Measurements from ENCODE around the gene MORN1.
"Not testable (repeated sequence)": the region's sequence is repeated elsewhere in the genome, so short reads cannot be mapped to it uniquely, and the experiment has no call there.

Gene MORN1

DNA sequence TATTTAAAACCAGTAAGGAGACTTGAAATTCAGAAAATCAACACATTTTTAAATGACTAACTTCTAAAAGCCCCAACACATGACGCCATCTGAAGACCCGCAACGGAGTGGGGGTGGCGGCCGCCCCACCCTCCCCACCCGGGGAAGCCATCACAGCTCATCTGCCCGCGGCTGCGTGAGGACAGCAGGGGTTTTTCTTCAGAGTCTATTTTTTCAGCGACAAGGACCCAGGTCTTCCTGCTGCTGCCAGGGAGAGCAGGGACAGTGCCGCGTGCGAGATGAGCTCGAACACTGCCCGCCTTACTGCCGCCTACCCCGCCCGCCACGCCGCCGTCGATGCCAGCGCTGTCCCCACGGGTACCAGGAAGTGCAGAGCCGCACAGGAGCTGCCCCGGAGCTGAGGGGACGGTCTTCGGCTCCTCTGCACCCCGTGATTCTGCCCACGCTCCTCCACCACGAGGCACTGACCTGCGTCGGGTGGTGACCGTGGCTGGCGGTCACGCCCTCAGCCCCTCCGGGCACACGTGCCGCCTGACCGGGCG, 84.2 kb downstream of the MORN1 start:
- no peak for DNase-seq (ENCODE audit: low read depth in 2 of 2)

DNA sequence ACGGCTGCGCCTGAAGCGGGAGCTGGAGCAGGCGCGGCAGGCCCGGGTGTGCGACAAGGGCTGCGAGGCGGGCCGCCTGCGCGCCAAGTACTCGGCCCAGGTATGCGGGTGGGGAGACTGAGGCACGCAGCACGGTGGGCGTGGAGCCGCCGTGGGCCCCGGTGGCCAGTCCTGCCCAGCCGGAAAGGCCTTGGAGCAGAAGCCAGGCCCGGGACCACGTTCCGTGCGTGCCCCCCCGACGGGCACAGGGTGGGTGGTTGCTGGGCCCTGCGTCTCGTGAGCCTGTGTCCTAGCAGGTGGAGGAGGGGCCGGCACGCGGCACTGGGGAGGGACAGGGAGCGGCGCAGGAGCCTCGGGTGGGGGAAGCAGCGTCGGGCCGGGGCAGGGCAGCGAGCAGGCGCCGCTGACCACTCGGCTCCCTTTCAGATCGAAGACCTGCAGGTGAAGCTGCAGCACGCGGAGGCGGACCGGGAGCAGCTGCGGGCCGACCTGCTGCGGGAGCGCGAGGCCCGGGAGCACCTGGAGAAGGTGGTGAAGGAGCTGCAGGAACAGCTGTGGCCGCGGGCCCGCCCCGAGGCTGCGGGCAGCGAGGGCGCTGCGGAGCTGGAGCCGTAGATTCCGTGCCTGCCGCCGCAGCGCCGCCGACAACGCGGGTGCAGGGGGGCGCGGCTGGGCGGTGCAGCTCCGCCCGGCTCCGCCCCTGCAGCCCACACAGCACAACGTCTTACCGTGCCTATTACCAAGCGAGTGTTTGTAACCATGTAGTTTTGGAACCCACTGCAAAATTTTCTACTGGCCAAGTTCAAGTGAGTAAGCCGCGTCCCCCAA, 85.0 kb downstream of the MORN1 start:
- no peak for DNase-seq (ENCODE audit: low read depth in 2 of 2)

DNA sequence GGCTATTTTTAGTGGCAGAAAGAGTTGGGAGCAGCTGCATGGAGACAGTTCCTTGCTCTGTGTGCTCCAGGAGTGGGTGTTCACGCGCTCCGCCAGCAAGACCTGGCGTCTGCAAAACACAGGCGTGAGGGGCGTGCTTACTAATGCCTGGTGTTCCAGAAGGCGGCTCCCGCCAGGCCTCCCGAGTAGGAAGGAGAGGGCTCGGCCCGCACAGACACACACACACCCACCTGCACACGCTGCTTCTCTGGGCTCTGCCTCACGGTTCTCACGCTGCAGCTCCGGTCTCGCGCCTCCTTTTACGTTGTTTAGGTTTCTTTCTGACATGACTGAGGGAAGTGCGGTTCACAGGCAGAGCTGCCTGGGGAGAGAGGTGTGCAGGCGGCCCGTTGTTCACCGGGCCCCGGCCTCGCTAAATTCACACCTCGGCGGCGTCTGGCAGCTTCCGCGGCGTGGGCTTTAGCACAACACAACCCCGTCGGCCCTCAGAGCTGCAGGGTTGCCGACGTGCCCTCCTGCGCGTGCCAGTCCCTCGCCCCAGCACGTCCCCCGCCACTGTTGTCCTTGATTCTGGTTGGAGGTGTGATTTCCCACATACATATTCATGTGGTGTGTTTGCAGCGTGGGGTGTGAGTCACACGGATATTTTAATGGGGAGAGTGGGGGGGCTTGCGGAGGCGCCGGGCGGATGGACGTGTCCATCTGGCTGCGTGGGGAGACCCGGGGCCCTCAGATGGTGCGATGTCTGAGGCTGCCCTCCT, 86.3 kb downstream of the MORN1 start:
- no peak for DNase-seq (ENCODE audit: low read depth in 2 of 2)

DNA sequence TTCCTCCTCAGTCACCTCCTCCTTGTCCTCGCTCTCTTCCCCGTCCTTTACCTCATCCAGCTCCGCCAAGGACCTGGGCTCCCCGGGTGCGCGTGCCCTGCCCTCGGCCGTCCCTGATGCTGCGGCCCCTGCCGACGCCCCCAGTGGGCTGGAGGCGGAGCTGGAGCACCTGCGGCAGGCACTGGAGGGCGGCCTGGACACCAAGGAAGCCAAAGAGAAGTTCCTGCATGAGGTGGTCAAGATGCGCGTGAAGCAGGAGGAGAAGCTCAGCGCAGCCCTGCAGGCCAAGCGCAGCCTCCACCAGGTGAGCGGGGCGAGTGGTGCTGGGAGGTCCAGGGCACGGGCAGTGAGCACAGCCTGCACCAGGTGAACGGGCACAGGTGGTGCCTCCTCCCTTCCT, 87.1 kb downstream of the MORN1 start:
- no peak for DNase-seq (ENCODE audit: low read depth in 2 of 2)

DNA sequence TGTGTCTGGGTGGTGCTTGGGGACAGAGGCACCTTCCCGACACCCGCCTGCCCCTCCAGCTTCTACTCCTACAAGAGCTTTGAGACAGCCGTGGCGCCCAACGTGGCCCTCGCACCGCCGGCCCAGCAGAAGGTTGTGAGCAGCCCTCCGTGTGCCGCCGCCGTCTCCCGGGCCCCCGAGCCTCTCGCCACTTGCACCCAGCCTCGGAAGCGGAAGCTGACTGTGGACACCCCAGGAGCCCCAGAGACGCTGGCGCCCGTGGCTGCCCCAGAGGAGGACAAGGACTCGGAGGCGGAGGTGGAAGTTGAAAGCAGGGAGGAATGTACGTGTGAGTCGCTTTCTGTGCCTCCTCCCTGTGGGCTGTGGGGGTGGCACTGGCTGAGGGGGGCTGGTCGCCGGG, 87.6 kb downstream of the MORN1 start:
- DNase-seq (ENCODE audit: low read depth in 2 of 2), result no peak

DNA sequence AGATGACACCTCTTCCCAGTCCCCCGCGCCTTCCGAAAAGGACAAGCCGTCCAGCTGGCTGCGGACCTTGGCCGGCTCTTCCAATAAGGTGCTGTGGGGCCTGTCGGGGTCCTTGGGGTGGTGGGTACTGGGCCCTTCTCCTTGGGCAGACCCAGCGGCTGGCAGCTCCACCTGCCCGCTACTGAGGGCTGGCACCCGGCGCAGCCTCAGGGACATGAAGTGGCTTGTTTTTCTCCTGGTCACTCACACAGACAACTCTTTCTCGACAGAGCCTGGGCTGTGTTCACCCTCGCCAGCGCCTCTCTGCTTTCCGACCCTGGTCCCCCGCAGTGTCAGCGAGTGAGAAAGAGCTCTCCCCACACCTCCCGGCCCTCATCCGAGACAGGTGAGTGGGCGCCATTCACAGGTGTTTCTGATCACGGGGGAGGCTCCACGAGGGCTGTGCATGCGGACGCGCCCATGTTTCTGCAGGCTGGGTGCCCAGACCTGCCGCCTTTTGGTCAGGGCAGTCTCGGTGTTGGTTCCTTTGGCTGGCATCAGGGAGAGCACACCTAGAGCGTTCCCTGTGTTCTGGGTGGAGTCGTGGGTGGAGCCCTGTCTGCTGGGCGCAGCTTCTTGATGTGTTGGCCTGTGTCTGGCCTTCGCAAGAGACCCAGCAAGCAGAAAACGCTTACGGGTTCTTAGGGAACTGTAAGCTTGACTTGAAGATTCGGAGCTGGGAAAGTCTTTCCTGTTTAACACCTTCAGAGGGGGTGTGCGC, 88.2 kb downstream of the MORN1 start:
- DNase-seq (ENCODE audit: low read depth in 2 of 2), result no peak

DNA sequence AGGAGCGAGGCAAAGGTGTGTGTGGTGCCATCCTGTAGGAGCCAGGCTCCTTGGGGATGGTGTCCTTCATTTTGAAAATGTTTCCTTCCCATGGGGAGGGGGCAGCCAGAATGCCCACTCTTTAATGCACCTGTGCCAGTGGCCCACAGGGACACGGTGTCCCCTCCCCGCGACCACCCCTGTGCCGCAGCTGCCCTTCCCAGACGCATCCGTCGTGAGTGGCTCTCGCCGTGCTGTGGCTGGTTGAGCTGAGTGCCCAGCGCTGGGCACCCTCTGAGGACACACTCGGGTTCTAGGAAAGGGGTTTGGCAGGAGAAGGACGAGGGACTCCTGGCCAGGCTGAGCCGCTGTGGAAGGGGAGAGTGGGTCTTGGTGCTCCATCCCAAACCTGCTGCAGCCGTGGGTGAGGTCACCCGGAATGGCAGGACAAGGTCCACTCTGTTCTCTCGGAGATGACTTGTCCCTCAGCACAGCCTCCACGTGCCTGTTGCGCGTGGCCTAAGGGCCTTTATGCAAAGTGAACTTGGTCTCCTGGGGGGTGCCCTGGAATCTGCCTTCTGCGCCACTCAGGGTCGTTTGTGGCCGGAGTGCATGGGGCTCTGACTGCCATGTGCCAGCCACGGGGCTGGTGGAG, 88.9 kb downstream of the MORN1 start:
- DNase-seq (ENCODE audit: low read depth in 2 of 2), result no peak

DNA sequence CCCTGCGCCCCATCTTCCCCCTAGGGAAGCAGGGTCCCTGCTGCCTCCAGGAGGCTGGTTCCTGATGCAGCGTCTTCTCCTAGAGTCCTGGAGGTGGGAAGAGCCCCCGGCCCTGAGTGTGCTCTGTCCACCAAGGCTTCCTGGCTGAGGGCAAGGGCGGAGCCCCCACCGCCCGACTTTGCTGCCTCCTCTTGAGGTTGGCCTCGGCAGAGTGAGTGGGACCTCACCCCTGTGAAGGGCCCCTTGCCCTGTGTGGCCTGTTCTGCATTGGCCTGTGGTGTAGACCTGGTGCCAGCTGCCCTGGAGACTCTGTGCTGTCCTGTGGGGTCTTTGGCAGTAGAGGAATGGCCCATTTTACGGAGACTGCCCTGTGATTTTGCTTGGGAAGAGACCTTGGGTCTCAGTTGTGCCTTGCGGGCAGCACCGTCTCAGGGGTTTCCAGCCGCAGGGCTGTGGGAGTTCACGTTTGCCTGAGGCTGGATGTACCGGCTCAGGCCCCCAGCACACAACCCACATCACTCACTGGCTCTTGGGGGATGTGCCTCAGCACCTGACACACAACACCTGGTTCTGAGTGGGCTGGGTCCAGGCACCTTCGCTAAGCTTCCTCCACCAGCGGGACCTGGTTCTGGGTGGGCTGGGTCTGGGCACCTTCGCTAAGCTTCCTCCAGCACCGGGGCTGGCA, 89.6 kb downstream of the MORN1 start:
- no peak for DNase-seq (ENCODE audit: low read depth in 2 of 2)

DNA sequence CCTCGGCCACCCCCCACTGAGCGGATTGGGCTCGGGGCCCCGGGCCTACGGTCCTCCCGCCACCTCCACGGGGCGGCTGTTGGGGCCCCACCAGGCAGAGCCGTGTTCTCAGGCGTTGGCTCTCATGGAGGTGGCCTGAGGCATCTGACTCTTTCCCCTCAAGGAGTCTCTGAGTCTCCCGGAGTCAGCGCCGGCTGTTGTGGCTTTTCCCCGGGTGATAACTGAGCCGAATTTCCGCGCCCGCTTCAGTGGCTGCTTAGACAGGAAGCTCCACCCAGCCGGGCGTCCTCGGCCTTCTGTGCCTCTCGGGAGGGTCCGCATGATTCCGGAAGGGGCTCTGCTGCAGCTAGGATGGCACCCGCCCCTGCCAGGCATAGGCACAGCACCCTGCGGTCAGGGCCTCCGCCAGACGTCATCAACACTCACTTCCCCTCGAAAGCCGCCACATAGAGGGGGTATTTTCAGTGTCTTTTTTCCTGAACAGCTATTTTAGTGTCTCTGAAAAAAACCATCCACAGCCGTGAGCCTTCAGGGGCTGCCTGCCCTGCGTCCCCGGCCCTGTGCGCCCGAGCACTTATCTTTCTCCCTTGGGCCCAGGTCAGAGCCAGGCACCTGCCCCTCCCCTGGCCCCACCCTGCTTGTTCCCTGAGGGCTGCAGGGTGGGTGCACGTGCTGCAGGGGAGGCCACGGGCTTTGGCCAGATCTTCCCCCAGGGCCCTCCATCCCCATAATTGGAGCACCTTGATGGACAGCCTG, 90.3 kb downstream of the MORN1 start:
- peak; percentile 86 to 89 for DNase-seq (ENCODE audit: low read depth in 2 of 2)

DNA sequence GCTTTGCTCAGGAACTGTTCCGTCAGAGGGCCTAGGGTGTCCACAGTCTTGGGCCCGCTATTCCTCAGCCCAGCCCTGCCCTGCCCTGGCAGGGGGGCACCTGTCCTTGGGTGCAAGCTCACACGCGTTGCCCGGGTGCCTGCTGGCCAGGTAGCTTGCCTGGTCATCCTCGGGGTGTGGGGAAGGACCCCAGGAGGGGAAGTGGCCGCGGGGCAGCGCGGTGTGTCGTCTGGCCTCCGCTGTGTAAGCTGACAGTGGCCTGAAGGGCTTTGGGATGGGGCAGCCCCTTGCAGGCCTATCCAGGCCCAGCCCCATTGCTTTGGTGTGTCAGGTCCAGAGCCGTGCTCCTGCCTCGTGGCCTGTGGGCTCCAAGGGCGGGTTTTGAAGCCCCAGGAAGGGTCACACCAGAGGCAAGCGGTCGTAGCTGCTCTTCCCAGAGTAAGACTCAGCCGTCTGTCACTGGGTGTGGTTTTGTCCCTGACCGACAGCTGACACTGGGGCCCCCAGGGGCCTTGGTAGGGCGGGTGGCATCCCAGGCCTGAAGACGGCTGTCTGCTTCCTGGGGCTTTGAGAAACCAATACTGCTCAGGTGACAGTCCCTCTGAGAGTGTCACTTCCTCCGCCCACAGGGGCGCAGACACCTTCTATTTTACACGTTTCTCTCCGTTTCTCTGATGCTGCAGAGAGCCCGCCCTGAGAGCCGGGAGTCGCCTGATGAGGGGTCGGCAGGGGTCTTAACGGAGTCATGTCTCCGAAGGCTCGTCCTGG, 91.2 kb downstream of the MORN1 start:
- DNase-seq (ENCODE audit: low read depth in 2 of 2), result peak; percentile 83 to 86

DNA sequence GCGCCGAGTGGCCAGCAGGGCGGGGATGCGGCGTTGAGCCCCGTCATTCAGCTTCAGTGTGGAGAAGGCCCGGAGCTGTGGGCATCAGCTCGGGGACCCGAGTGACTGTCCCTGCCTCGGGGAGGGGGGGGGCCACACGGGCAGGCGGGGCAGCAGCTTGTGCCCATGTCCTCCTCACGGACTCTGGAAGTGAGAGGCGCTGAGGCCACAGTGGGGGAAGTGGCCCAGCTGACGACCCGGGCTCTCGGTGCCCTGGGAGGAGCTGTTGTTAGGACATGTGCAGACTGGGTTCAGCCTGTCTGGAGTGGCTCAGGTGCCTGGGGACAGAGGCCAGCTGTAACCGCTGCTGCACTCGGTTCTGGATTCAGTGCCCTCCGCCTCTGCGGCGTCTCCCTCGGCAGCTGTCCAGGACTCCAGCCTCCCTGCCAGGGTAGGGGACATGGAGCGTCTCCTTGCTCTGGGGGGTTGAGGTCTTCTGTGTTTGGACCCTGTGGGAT, 92.2 kb downstream of the MORN1 start:
- no peak for DNase-seq (ENCODE audit: low read depth in 2 of 2)

DNA sequence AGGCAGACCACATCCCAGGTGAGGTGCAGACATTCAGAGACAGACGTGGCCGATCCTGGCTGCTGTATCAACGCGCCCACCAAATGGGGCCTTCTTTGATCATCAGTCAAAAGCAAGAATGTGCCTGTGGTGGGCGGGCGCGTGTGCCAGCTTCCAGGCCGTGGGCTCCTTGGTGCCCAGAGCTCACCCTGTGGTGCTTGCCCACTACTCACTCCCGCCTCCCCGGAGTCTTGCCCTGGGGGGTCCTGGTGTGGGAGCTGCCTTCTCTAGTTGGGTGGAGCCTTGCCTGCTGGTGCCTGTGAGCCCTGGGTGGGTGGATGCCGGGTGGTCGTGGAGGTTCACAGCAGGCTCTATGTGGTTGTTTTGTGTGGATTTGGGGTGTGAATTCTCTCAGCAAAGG, 92.7 kb downstream of the MORN1 start:
- no peak for DNase-seq (ENCODE audit: low read depth in 2 of 2)

DNA sequence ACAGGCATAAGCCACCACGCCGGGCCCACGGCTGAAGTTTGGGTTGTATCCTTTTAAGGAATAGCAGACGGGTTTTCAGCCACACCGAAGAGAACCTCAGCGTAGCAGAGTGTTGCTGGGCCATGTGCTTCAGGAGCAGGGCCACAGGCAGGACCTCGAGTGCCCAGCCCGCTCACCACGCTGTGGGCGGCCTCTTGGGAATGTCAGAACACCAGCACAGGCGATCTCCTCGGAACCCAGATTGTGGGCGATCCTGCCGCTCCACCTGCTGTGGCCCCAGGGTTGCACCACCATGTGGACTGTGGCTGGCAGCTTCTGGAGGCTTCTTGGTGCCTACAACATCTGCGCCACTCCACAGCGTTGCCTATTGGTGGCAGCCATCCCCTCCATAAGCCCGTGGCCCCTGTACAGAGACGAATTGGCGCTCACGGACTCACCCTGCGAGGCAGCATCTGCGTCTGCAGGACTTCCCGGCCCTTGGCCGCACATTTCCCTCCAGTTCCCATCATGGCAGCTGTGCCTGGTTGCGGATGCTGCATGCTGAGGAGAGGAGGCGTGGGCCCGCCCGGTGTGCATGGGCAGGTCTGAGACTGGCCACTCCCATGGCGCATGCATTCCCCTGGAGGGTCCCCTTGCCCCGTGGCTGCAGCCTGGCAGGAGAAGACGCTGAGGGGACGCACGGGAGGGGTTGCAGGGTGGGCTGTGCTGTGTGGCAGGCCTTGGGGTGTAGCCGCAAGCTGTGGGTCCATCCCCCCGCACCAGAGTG, 93.9 kb downstream of the MORN1 start:
- DNase-seq (ENCODE audit: low read depth in 2 of 2), result no peak

DNA sequence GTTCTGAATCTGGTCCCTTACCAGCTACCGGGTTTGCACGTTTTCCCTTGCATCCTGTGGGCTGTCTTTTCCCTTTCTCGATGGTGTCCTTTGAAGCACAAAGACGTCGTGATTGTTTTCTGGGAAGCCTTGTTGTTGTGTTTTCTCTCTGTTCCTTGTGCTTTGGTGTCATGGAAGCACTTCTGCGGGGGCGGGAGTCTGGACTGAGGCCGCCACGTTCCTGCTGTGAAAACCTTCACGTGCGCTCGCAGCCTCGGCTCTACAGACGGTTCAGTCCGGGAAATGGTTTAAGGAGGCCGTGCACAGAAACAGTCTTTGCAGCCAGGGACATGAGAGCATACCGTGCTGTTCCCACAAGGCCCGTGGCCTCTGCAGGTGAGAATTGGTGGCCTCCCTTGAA, 94.7 kb downstream of the MORN1 start:
- DNase-seq (ENCODE audit: low read depth in 2 of 2), result no peak

DNA sequence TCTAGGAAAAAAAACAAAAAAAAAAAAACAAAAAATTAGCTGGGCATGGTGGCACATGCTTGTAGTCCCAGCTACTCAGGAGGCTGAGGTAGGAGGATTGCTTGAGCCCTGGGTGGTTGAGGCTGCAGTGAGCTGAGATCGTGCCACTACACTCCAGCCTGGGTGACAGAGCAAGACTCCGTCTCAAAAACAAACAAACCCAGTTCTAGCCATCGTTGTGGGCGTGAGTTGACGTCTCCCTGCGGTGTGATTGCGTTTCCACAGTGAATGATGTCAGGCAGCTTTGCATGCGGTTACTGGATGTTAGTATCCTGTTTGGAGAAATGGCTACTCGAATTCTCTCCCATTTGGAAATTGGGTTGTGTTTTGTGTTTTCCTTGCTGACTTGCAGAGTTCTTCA, 95.1 kb downstream of the MORN1 start:
- not testable (repeated sequence) for DNase-seq (ENCODE audit: low read depth in 2 of 2)

DNA sequence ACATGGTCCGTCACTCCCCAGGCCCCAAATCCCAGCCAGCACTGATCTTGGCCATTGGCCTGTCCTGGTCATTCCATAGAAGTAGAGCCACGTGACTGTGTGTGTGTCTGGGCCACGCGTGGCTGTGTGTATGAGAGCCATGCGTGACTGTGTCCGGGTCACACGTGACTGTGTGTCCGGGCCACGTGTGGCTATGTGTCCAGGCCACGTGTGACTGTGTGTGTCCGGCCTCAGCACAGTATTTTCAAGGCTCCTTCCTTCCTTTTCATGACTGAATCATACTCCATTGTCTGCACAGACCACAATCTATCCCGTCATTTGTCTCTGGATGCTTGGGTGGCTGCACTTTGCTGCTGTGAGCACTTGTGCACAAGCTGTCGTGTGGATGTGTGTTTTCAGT, 95.8 kb downstream of the MORN1 start:
- no peak for DNase-seq (ENCODE audit: low read depth in 2 of 2)

DNA sequence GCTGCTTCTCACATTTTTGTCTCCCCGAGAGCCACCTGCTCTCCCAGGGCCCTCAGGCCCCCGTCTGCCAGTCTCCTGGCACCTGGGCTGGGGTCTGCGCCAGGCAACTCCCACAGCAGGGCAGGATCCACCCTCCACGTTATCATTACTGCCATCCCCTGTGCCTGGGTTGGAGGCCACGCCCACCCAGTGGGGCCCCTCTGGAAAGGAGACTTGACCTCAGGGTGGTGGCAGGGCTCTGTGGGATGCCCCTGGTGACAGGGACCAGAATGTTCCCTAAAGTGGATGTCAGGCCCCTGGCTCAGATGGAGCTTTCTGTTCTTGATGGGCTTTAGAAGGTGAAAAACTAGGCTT, 96.7 kb downstream of the MORN1 start:
- no peak for DNase-seq (ENCODE audit: low read depth in 2 of 2)

DNA sequence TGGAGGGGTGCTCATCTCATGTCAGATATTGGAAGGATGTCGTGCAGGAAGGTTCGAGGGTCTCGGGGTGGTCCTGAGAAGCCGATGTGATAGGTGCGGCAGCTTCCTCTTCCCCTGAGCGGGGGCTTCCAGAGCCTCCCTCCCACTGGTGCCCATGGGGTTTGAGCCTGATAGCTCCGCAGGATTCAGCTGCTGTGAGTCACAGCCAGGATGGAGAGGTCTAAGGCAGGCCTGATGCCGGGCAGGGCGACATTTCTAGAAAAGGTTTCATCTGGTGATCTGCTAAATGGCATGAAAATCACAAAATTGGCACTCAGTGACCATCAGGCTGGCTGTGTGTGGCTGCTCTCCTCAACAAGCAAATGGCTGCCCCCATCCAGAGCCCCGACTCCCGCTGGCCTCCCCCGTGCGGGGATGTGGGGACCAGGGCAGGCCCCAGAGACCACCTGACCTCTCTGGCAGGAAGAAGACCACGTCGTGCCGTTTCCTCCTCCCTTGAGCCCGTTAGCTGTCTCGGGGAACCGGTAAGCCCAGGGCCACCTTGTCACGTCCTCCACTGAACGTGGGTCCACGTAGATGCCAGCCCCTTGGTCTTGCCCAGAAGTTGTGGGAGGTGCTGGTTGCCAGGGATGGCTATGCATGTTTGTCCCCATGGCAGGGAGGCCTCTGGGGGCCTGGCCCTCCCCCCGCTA, 97.2 kb downstream of the MORN1 start:
- DNase-seq (ENCODE audit: low read depth in 2 of 2), result no peak

All from stimulated activated CD8-positive, alpha-beta memory T cell treated with anti-CD3 and anti-CD28 coated beads, Interleukin-15, amount 100 ng/mL, for 48 hours (primary cell).